Embryonic facial prominence (tissue), 1 donor: ENCODE data around the gene CHRNA4.
A peak's percentile ranks its signal among the peaks of the same experiment; 100 is the strongest.

Experiments used
- DNase-seq: peaks from one replicate; pipeline ENCODE4 v3.0.0-alpha.2; 2016; ENCODE audit errors: extremely low spot score

CHRNA4 gene

GRCh38 chr20:63334356-63334755 lies 26.8 kb downstream of the CHRNA4 start:
- no peak for DNase-seq

- DNase-seq = no peak
These were observed 27.8 kb downstream of the CHRNA4 start for GRCh38 chr20:63333241-63333836.

- no peak for DNase-seq
These were observed 28.5 kb downstream of the CHRNA4 start for GRCh38 chr20:63332488-63333240.

- DNase-seq = no peak
These were observed 29.3 kb downstream of the CHRNA4 start for GRCh38 chr20:63331741-63332400.

GRCh38 chr20:63330940-63331339 lies 30.2 kb downstream of the CHRNA4 start:
- no peak for DNase-seq

GRCh38 chr20:63330084-63330760 lies 30.9 kb downstream of the CHRNA4 start:
- no peak for DNase-seq

- DNase-seq = no peak
These were observed 31.6 kb downstream of the CHRNA4 start for GRCh38 chr20:63329331-63330083.

- DNase-seq = no peak
These were observed 32.4 kb downstream of the CHRNA4 start for GRCh38 chr20:63328718-63329275.

- DNase-seq = no peak
These were observed 33.0 kb downstream of the CHRNA4 start for GRCh38 chr20:63328026-63328700.

- DNase-seq = no peak
These were observed 33.9 kb downstream of the CHRNA4 start for GRCh38 chr20:63327231-63327745.

- DNase-seq = no peak
These were observed 34.6 kb downstream of the CHRNA4 start for GRCh38 chr20:63326314-63327230.

- no peak for DNase-seq
These were observed 35.4 kb downstream of the CHRNA4 start for GRCh38 chr20:63325554-63326313.

- DNase-seq = no peak
These were observed 36.1 kb downstream of the CHRNA4 start for GRCh38 chr20:63325021-63325471.

- DNase-seq = no peak
These were observed 37.7 kb downstream of the CHRNA4 start for GRCh38 chr20:63323357-63323981.

GRCh38 chr20:63322933-63323273 lies 38.2 kb downstream of the CHRNA4 start:
- no peak for DNase-seq

GRCh38 chr20:63322146-63322932 lies 38.8 kb downstream of the CHRNA4 start:
- no peak for DNase-seq

GRCh38 chr20:63321148-63321831 lies 39.9 kb downstream of the CHRNA4 start:
- DNase-seq = peak; percentile 41
